Measurements from ENCODE around the gene LYPD8. TPM values are rescaled to one million over a fixed set of nuclear protein-coding genes. Genes with fewer than 3 reads are reported as not detected.
"Not testable (repeated sequence)": the region's sequence is repeated elsewhere in the genome, so short reads cannot be mapped to it uniquely, and the experiment has no call there.

Gene LYPD8
- total RNA-seq (not detected), polyA plus RNA-seq (ENCODE audit: insufficient read length in 2 of 2) (not detected)
- long read RNA-seq, donor 1, partial matches to known transcripts: 137 of 137 reads
- long read RNA-seq, donor 1, other reads (novel, unspliced or antisense): 0 of 137 reads
- long read RNA-seq, donor 2: 0 reads
- long read RNA-seq, donor 3: 0 reads
- long read RNA-seq, donor 4: 0 reads

GRCh38 chr1:248755517-248755916, at the start of gene LYPD8:
LYPD8 (minus strand) TSS chr1:248755759; CDS start chr1:248751081, 4,678 bp downstream.
- H3K4me3 ChIP-seq (ENCODE audit: low read depth, low read length): no peak within 1 kb of the TSS
- no peak within 1 kb of the TSS for H3K27ac ChIP-seq (ENCODE audit: low read depth, low read length)
- H3K9me3 ChIP-seq (ENCODE audit: control insufficient read depth, insufficient read depth, low read length): no peaks in the 10 kb centered on the region
- WGBS (ENCODE audit: insufficient coverage): 88% methylated on average over 6 of the region's 6 CpGs
- H3K36me3 ChIP-seq (ENCODE audit: control insufficient read depth, insufficient read depth, low read length): no peaks in the 10 kb centered on the region
- H3K27me3 ChIP-seq (ENCODE audit: control insufficient read depth, insufficient read depth, low read length): no peaks in the 10 kb centered on the region
- DNase-seq (ENCODE audit: low read depth in 4 of 6, low spot score in 6 of 6): no peak
- no peaks in the 10 kb centered on the region for H3K4me1 ChIP-seq (ENCODE audit: control insufficient read depth, insufficient read depth, low read length)

GRCh38 chr1:248804771-248805681, 49.5 kb upstream of the LYPD8 start:
- no peaks in the 10 kb centered on the region for H3K9me3 ChIP-seq (ENCODE audit: control insufficient read depth, insufficient read depth, low read length)
- H3K27me3 ChIP-seq (ENCODE audit: control insufficient read depth, insufficient read depth, low read length): no peaks in the 10 kb centered on the region
- no peak for DNase-seq (ENCODE audit: low read depth in 4 of 6, low spot score in 6 of 6)
- no peaks in the 10 kb centered on the region for H3K4me1 ChIP-seq (ENCODE audit: control insufficient read depth, insufficient read depth, low read length)
- H3K36me3 ChIP-seq (ENCODE audit: control insufficient read depth, insufficient read depth, low read length): no peaks in the 10 kb centered on the region
- WGBS (ENCODE audit: insufficient coverage): 86% methylated on average over 8 of the region's 10 CpGs
- H3K27ac ChIP-seq (ENCODE audit: low read depth, low read length): no peak overlapping the region
- no peak overlapping the region for H3K4me3 ChIP-seq (ENCODE audit: low read depth, low read length)

- H3K27me3 ChIP-seq (ENCODE audit: control insufficient read depth, insufficient read depth, low read length); H3K36me3 ChIP-seq (ENCODE audit: control insufficient read depth, insufficient read depth, low read length); H3K4me3 ChIP-seq (ENCODE audit: low read depth, low read length); H3K4me1 ChIP-seq (ENCODE audit: control insufficient read depth, insufficient read depth, low read length); H3K9me3 ChIP-seq (ENCODE audit: control insufficient read depth, insufficient read depth, low read length); DNase-seq (ENCODE audit: low read depth in 4 of 6, low spot score in 6 of 6); H3K27ac ChIP-seq (ENCODE audit: low read depth, low read length): not testable (repeated sequence)
- WGBS (ENCODE audit: insufficient coverage): 89% methylated on average over 15 of the region's 15 CpGs
Measured at GRCh38 chr1:248803501-248803900, 47.9 kb upstream of the LYPD8 start.

GRCh38 chr1:248802454-248802853, 46.9 kb upstream of the LYPD8 start:
- Histone ChIP-seq H3K27me3 (ENCODE audit: control insufficient read depth, insufficient read depth, low read length) (no peaks in the 10 kb centered on the region), H3K27ac (ENCODE audit: low read depth, low read length) (no peak overlapping the region), H3K4me1 (ENCODE audit: control insufficient read depth, insufficient read depth, low read length) (no peaks in the 10 kb centered on the region), H3K4me3 (ENCODE audit: low read depth, low read length) (no peak overlapping the region), H3K36me3 (ENCODE audit: control insufficient read depth, insufficient read depth, low read length) (no peaks in the 10 kb centered on the region), H3K9me3 (ENCODE audit: control insufficient read depth, insufficient read depth, low read length) (no peaks in the 10 kb centered on the region)
- no peak for DNase-seq (ENCODE audit: low read depth in 4 of 6, low spot score in 6 of 6)
- 91% methylated on average over 6 of the region's 6 CpGs for WGBS (ENCODE audit: insufficient coverage)

- Histone ChIP-seq H3K4me3 (ENCODE audit: low read depth, low read length) (no peak overlapping the region), H3K27ac (ENCODE audit: low read depth, low read length) (no peak overlapping the region), H3K36me3 (ENCODE audit: control insufficient read depth, insufficient read depth, low read length) (no peaks in the 10 kb centered on the region), H3K27me3 (ENCODE audit: control insufficient read depth, insufficient read depth, low read length) (no peaks in the 10 kb centered on the region), H3K4me1 (ENCODE audit: control insufficient read depth, insufficient read depth, low read length) (no peaks in the 10 kb centered on the region), H3K9me3 (ENCODE audit: control insufficient read depth, insufficient read depth, low read length) (no peaks in the 10 kb centered on the region)
- no CpG with 5 or more reads among the region's 3 CpGs for WGBS (ENCODE audit: insufficient coverage)
- no peak for DNase-seq (ENCODE audit: low read depth in 4 of 6, low spot score in 6 of 6)
Measured at GRCh38 chr1:248800459-248800858, 44.9 kb upstream of the LYPD8 start.

- Histone ChIP-seq H3K4me1 (ENCODE audit: control insufficient read depth, insufficient read depth, low read length) (no peaks in the 10 kb centered on the region), H3K27me3 (ENCODE audit: control insufficient read depth, insufficient read depth, low read length) (no peaks in the 10 kb centered on the region), H3K9me3 (ENCODE audit: control insufficient read depth, insufficient read depth, low read length) (no peaks in the 10 kb centered on the region), H3K4me3 (ENCODE audit: low read depth, low read length) (no peak overlapping the region), H3K27ac (ENCODE audit: low read depth, low read length) (no peak overlapping the region), H3K36me3 (ENCODE audit: control insufficient read depth, insufficient read depth, low read length) (no peaks in the 10 kb centered on the region)
- DNase-seq (ENCODE audit: low read depth in 4 of 6, low spot score in 6 of 6): no peak
- no CpG with 5 or more reads among the region's 3 CpGs for WGBS (ENCODE audit: insufficient coverage)
Measured at GRCh38 chr1:248798791-248799190, 43.2 kb upstream of the LYPD8 start.

GRCh38 chr1:248794663-248795062, 39.1 kb upstream of the LYPD8 start:
- WGBS (ENCODE audit: insufficient coverage): 67% methylated on average over 1 of the region's 5 CpGs
- DNase-seq (ENCODE audit: low read depth in 4 of 6, low spot score in 6 of 6); H3K36me3 ChIP-seq (ENCODE audit: control insufficient read depth, insufficient read depth, low read length); H3K4me3 ChIP-seq (ENCODE audit: low read depth, low read length); H3K9me3 ChIP-seq (ENCODE audit: control insufficient read depth, insufficient read depth, low read length); H3K4me1 ChIP-seq (ENCODE audit: control insufficient read depth, insufficient read depth, low read length); H3K27ac ChIP-seq (ENCODE audit: low read depth, low read length); H3K27me3 ChIP-seq (ENCODE audit: control insufficient read depth, insufficient read depth, low read length): not testable (repeated sequence)

GRCh38 chr1:248793592-248793991, 38.0 kb upstream of the LYPD8 start:
- Histone ChIP-seq H3K27ac (ENCODE audit: low read depth, low read length) (no peak overlapping the region), H3K4me1 (ENCODE audit: control insufficient read depth, insufficient read depth, low read length) (no peaks in the 10 kb centered on the region)
- DNase-seq (ENCODE audit: low read depth in 4 of 6, low spot score in 6 of 6): no peak

GRCh38 chr1:248792342-248792741, 36.8 kb upstream of the LYPD8 start:
- Histone ChIP-seq H3K27ac (ENCODE audit: low read depth, low read length) (no peak overlapping the region), H3K4me1 (ENCODE audit: control insufficient read depth, insufficient read depth, low read length) (no peaks in the 10 kb centered on the region), H3K9me3 (ENCODE audit: control insufficient read depth, insufficient read depth, low read length) (peaks cover 1% of the 10 kb centered on the region), H3K4me3 (ENCODE audit: low read depth, low read length) (no peak overlapping the region), H3K36me3 (ENCODE audit: control insufficient read depth, insufficient read depth, low read length) (no peaks in the 10 kb centered on the region), H3K27me3 (ENCODE audit: control insufficient read depth, insufficient read depth, low read length) (no peaks in the 10 kb centered on the region)
- 83% methylated on average over 3 of the region's 5 CpGs for WGBS (ENCODE audit: insufficient coverage)
- DNase-seq (ENCODE audit: low read depth in 4 of 6, low spot score in 6 of 6): no peak

More at GRCh38 chr1:248793592-248793991, 38.0 kb upstream of the LYPD8 start:
- H3K9me3 ChIP-seq (ENCODE audit: control insufficient read depth, insufficient read depth, low read length): peaks cover 1% of the 10 kb centered on the region
- no peaks in the 10 kb centered on the region for H3K27me3 ChIP-seq (ENCODE audit: control insufficient read depth, insufficient read depth, low read length)
- no peaks in the 10 kb centered on the region for H3K36me3 ChIP-seq (ENCODE audit: control insufficient read depth, insufficient read depth, low read length)
- no peak overlapping the region for H3K4me3 ChIP-seq (ENCODE audit: low read depth, low read length)

GRCh38 chr1:248791010-248791409, 35.5 kb upstream of the LYPD8 start:
- WGBS (ENCODE audit: insufficient coverage): 57% methylated on average over 1 of the region's 4 CpGs
- no peaks in the 10 kb centered on the region for H3K36me3 ChIP-seq (ENCODE audit: control insufficient read depth, insufficient read depth, low read length)
- no peaks in the 10 kb centered on the region for H3K27me3 ChIP-seq (ENCODE audit: control insufficient read depth, insufficient read depth, low read length)
- no peak overlapping the region for H3K27ac ChIP-seq (ENCODE audit: low read depth, low read length)
- peaks cover 1% of the 10 kb centered on the region for H3K9me3 ChIP-seq (ENCODE audit: control insufficient read depth, insufficient read depth, low read length)
- H3K4me1 ChIP-seq (ENCODE audit: control insufficient read depth, insufficient read depth, low read length): no peaks in the 10 kb centered on the region
- no peak overlapping the region for H3K4me3 ChIP-seq (ENCODE audit: low read depth, low read length)
- DNase-seq (ENCODE audit: low read depth in 4 of 6, low spot score in 6 of 6): no peak
